IMR-90 (cell line): ENCODE measurements around the gene COL6A3. TPM values are rescaled to one million over a fixed set of nuclear protein-coding genes. Genes with fewer than 3 reads are reported as not detected.

Experiments used
- ATAC-seq: fragments of 200-7000 bp; cut with Tn5 transposase; 2 replicates; pipeline ENCODE4 v1.9.1; 2020; ENCODE audit warnings: low read depth, mild to moderate bottlenecking, moderate library complexity
- BruUV-seq: library from RNA; stranded (reverse); fragments of 400-500 nt; replicated peaks from 2 replicates; lab custom pipeline; 2021; lab: Mats Ljungman, UMichigan
- CTCF ChIA-PET: fragments of 300-600 bp; formaldehyde crosslinking; extraction: SDS; loops from one replicate; lab custom pipeline; 2021; ENCODE audit warnings: antibody characterized with exemption; lab: Yijun Ruan, JAX
- POLR2A ChIA-PET: fragments of 300-600 bp; sonication (Branson Sonifier 250); formaldehyde crosslinking; loops from one replicate; lab custom pipeline; 2022; ENCODE audit warnings: antibody characterized with exemption; ENCODE audit not compliant: unreplicated experiment; lab: Charles Lee
- DNase-seq: peaks from one replicate; pipeline ENCODE4 v3.0.0; 2013
- H2AFZ ChIP-seq: replicated peaks from 2 replicates; pipeline ENCODE3; 2013; ENCODE audit warnings: low read length, mild to moderate bottlenecking; ENCODE audit not compliant: poor library complexity
- H2AK5ac ChIP-seq: 2 replicates; pipeline ENCODE4 v1.6.1; 2013; ENCODE audit warnings: low read depth, low read length, inconsistent platforms
- H2AK9ac ChIP-seq: replicated peaks from 2 replicates; pipeline ENCODE3; 2013; ENCODE audit warnings: mild to moderate bottlenecking, low read depth, low read length, moderate library complexity; ENCODE audit not compliant: poor library complexity
- H2BK120ac ChIP-seq: 2 replicates; pipeline ENCODE4 v1.6.1; 2013; ENCODE audit warnings: low read depth, low read length, inconsistent platforms
- H2BK15ac ChIP-seq: 3 replicates; pipeline ENCODE4 v1.6.1; 2013; ENCODE audit warnings: low read depth, low read length, inconsistent platforms
- H2BK20ac ChIP-seq: 2 replicates; pipeline ENCODE4 v1.6.1; 2013; ENCODE audit warnings: low read depth, mild to moderate bottlenecking, inconsistent platforms, low read length, moderate library complexity
- H2BK5ac ChIP-seq: 2 replicates; pipeline ENCODE4 v1.6.1; 2013; ENCODE audit warnings: mild to moderate bottlenecking, low read depth, low read length, inconsistent platforms; ENCODE audit not compliant: poor library complexity, severe bottlenecking
- H3K14ac ChIP-seq: replicated peaks from 2 replicates; pipeline ENCODE4 v1.6.1; 2013; ENCODE audit warnings: low read depth, low read length, inconsistent platforms
- H3K18ac ChIP-seq: 2 replicates; pipeline ENCODE4 v1.6.1; 2013; ENCODE audit warnings: low read depth, low read length, control low read depth
- H3K23ac ChIP-seq: 2 replicates; pipeline ENCODE4 v1.6.1; 2013; ENCODE audit warnings: low read depth, low read length, inconsistent platforms
- H3K27ac ChIP-seq: 2 replicates; pipeline ENCODE4 v1.5.1; 2013; ENCODE audit warnings: mild to moderate bottlenecking, control low read depth, low read length; ENCODE audit not compliant: insufficient read depth
- H3K27me3 ChIP-seq: 2 replicates; pipeline ENCODE4 v1.6.1; 2013; ENCODE audit warnings: low read length; ENCODE audit not compliant: control insufficient read depth, insufficient read depth
- H3K36me3 ChIP-seq: 2 replicates; pipeline ENCODE4 v1.6.1; 2013; ENCODE audit warnings: low read length, mixed read lengths; ENCODE audit not compliant: control insufficient read depth, insufficient read depth
- H3K4ac ChIP-seq: 2 replicates; pipeline ENCODE4 v1.6.1; 2013; ENCODE audit warnings: low read depth, low read length, inconsistent platforms
- H3K4me1 ChIP-seq: 2 replicates; pipeline ENCODE4 v1.6.1; 2013; ENCODE audit warnings: low read length, mixed read lengths; ENCODE audit not compliant: control insufficient read depth, insufficient read depth
- H3K4me2 ChIP-seq: 2 replicates; pipeline ENCODE4 v1.6.1; 2013; ENCODE audit warnings: low read depth, mild to moderate bottlenecking, control low read depth, low read length, moderate library complexity
- H3K4me3 ChIP-seq: 2 replicates; pipeline ENCODE4 v1.5.1; 2013; ENCODE audit warnings: low read depth, mild to moderate bottlenecking, control low read depth, low read length, moderate library complexity; ENCODE audit not compliant: insufficient read depth
- H3K56ac ChIP-seq: 2 replicates; pipeline ENCODE4 v1.6.1; 2013; ENCODE audit warnings: low read length, inconsistent platforms; ENCODE audit not compliant: insufficient read depth; ENCODE audit errors: extremely low read depth
- H3K79me1 ChIP-seq, 2 experiments: 2 replicates each; pipeline ENCODE4 v1.6.1; 2013; ENCODE audit warnings: low read length in 2 of 2, inconsistent platforms in 1 of 2, low read depth in 1 of 2
- H3K9ac ChIP-seq: 2 replicates; pipeline ENCODE4 v1.6.1; 2013; ENCODE audit warnings: low read depth, low read length, control low read depth
- H3K9me1 ChIP-seq: 2 replicates; pipeline ENCODE4 v1.6.1; 2013; ENCODE audit warnings: low read length, inconsistent platforms; ENCODE audit not compliant: insufficient read depth
- H3K9me3 ChIP-seq: 2 replicates; pipeline ENCODE4 v1.6.1; 2013; ENCODE audit warnings: low read length; ENCODE audit not compliant: control insufficient read depth, insufficient read depth
- H4K20me1 ChIP-seq: 2 replicates; pipeline ENCODE4 v1.6.1; 2013; ENCODE audit warnings: low read length, inconsistent platforms; ENCODE audit not compliant: insufficient read depth
- H4K5ac ChIP-seq: 2 replicates; pipeline ENCODE4 v1.6.1; 2013; ENCODE audit warnings: mild to moderate bottlenecking, low read depth, low read length, control low read depth
- H4K8ac ChIP-seq, 2 experiments: 2 replicates each; pipeline ENCODE4 v1.6.1; 2013; ENCODE audit warnings: low read depth in 2 of 2, low read length in 2 of 2, control low read depth in 1 of 2, inconsistent platforms in 1 of 2
- H4K91ac ChIP-seq: 2 replicates; pipeline ENCODE4 v1.6.1; 2013; ENCODE audit warnings: low read depth, low read length, inconsistent platforms; ENCODE audit not compliant: insufficient read depth
- BHLHE40 ChIP-seq: fragments of 150-350 bp; IDR thresholded peaks from 2 replicates; pipeline ENCODE4 v1.6.1; 2016; ENCODE audit warnings: mild to moderate bottlenecking, low read depth, low read length
- CEBPB ChIP-seq: IDR thresholded peaks from 2 replicates; pipeline ENCODE4 v1.6.1; 2012; ENCODE audit warnings: low read depth, low read length, improper control_type of control experiment
- MAFK ChIP-seq: IDR thresholded peaks from 2 replicates; pipeline ENCODE4 v1.6.1; 2012; ENCODE audit warnings: low read depth, low read length, improper control_type of control experiment
- MAZ ChIP-seq: IDR thresholded peaks from 2 replicates; pipeline ENCODE4 v1.6.1; 2012; ENCODE audit warnings: low read depth, mild to moderate bottlenecking, low read length, improper control_type of control experiment, moderate library complexity, borderline replicate concordance
- MXI1 ChIP-seq: IDR thresholded peaks from 2 replicates; pipeline ENCODE4 v1.6.1; 2012; ENCODE audit warnings: low read depth, mild to moderate bottlenecking, low read length, moderate library complexity, borderline replicate concordance
- NFE2L2 ChIP-seq: fragments of 150-350 bp; IDR thresholded peaks from 2 replicates; pipeline ENCODE4 v1.6.1; 2016; ENCODE audit warnings: low read depth, mild to moderate bottlenecking, low read length
- POLR2A ChIP-seq: IDR thresholded peaks from 2 replicates; pipeline ENCODE4 v1.6.1; 2012; ENCODE audit warnings: mild to moderate bottlenecking, low read depth, low read length
- RCOR1 ChIP-seq: IDR thresholded peaks from 2 replicates; pipeline ENCODE4 v1.6.1; 2012; ENCODE audit warnings: mild to moderate bottlenecking, low read length, improper control_type of control experiment; ENCODE audit not compliant: insufficient replicate concordance
- RFX5 ChIP-seq: IDR thresholded peaks from 2 replicates; pipeline ENCODE4 v1.8.0; 2012; ENCODE audit warnings: low read depth, mild to moderate bottlenecking, low read length, moderate library complexity
- SMC3 ChIP-seq: fragments of 150-350 bp; IDR thresholded peaks from 2 replicates; pipeline ENCODE4 v1.6.1; 2016; ENCODE audit warnings: low read depth, mild to moderate bottlenecking, antibody characterized with exemption, low read length, moderate library complexity
- WGBS, 2 experiments: methylation state at CpG; one replicate each; pipeline versions ENCODE4 v1.1.5 to v1.1.7; 2013; ENCODE audit warnings: missing lambda C conversion rate in 2 of 2; ENCODE audit not compliant: insufficient read length in 1 of 2; ENCODE audit errors: extremely low coverage in 2 of 2; 5-methylcytosine and 5-hydroxymethylcytosine counted together
- dilution Hi-C: fragments of 300-500 bp; cut with HindIII; formaldehyde crosslinking; loops from one replicate; pipeline ENCODE4 v1.14.3; 2018; ENCODE audit warnings: low sequenced_read_pairs; ENCODE audit not compliant: unreplicated experiment
- in situ Hi-C: fragments of 300-500 bp; cut with MboI; formaldehyde crosslinking; loops from 3 replicates; pipeline ENCODE4 v1.14.3; 2019; ENCODE audit warnings: low sequenced_read_pairs, inconsistent platforms, mixed read lengths
- intact Hi-C: fragments of 100-400 bp; cut with micrococcal nuclease; formaldehyde crosslinking; loops from 2 replicates; pipeline ENCODE4 v1.10.0; 2022
- polyA plus RNA-seq, 3 experiments: library from polyadenylated mRNA; depleted of rRNA; stranded (reverse); fragments of >200 nt; gene quantifications; 2 replicates each; pipeline ENCODE4 v1.2.3, GENCODE V29; 2012; ENCODE audit warnings: low replicate concordance in 1 of 3
- total RNA-seq: library from RNA; depleted of rRNA; stranded (reverse); fragments of >200 nt; gene quantifications from 2 replicates; pipeline ENCODE4 v1.2.3, GENCODE V29; 2012
- TF ChIP-seq, protein P1 (sequence below): conservative IDR thresholded peaks from 2 replicates; pipeline ENCODE4 v1.5.1; 2012; ENCODE audit warnings: mild to moderate bottlenecking, low read depth, low read length, improper control_type of control experiment
- TF ChIP-seq, protein P2 (sequence below): fragments of 150-350 bp; IDR thresholded peaks from 2 replicates; pipeline ENCODE4 v1.6.1; 2017; ENCODE audit warnings: mild to moderate bottlenecking, antibody characterized with exemption, low read length, low read depth
- TF ChIP-seq, protein P3 (sequence below): fragments of 150-350 bp; IDR thresholded peaks from 2 replicates; pipeline ENCODE4 v1.6.1; 2016; ENCODE audit warnings: low read depth, mild to moderate bottlenecking, low read length, moderate library complexity, borderline replicate concordance

Gene COL6A3
- total and polyA plus RNA-seq, 2 of the 4 experiments (the other 2 are of a cell fraction), result 964 to 1,855 TPM

DNA sequence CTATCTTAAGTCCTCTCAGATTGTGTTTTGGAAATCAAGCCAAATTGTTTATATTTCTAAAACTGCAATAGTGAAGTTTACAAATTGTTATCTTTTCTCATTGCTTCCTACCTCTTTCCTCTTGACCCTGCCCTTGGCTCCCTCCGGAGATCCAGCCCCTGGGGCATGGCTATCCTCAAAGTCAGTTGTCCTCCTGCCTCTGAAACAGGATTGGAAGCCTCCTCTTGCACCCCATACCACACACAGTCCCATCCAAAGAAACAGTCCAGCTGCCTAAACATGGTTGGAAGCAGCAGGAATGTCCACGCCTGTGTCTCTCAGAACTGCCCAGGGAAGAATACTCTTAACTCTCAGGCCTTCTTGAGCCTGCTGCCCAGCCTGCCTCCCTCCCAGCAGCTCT, 30.1 kb upstream of the COL6A3 start:
- H3K4ac ChIP-seq, result peak overlapping the region; percentile 25; the same call in 1 of the 2 replicates
- no peak overlapping the region; the same call in 1 of the 2 replicates for H3K18ac ChIP-seq
- H2AK9ac ChIP-seq, result no peak overlapping the region
- peak overlapping the region in 1 of 2 experiments; percentile 47; a peak in 1 of 4 replicates for H4K8ac ChIP-seq
- 0 out of 4 replicates have a peak, but pooled peaks cover 0 to 6% of the 10 kb centered on the region in 2 experiments for H3K79me1 ChIP-seq
- peaks cover 15% of the 10 kb centered on the region for H3K4me1 ChIP-seq
- no peak overlapping the region for H3K4me3 ChIP-seq
- in situ Hi-C loops (no loop called here), dilution Hi-C loops (no loop called here), intact Hi-C loops (no loop called here)
- POLR2A ChIA-PET, result no interaction called here
- peak; percentile 25; the same call in 1 of the 2 replicates for ATAC-seq
- H3K9ac ChIP-seq, result no peak overlapping the region
- TF ChIP-seq SMC3 (no peak), BHLHE40 (no peak), NFE2L2 (no peak), RFX5 (no peak), CEBPB (no peak), POLR2A (no peak), RCOR1 (no peak), MXI1 (no peak), MAFK (no peak), MAZ (no peak)
- TF ChIP-seq, protein P1, sequence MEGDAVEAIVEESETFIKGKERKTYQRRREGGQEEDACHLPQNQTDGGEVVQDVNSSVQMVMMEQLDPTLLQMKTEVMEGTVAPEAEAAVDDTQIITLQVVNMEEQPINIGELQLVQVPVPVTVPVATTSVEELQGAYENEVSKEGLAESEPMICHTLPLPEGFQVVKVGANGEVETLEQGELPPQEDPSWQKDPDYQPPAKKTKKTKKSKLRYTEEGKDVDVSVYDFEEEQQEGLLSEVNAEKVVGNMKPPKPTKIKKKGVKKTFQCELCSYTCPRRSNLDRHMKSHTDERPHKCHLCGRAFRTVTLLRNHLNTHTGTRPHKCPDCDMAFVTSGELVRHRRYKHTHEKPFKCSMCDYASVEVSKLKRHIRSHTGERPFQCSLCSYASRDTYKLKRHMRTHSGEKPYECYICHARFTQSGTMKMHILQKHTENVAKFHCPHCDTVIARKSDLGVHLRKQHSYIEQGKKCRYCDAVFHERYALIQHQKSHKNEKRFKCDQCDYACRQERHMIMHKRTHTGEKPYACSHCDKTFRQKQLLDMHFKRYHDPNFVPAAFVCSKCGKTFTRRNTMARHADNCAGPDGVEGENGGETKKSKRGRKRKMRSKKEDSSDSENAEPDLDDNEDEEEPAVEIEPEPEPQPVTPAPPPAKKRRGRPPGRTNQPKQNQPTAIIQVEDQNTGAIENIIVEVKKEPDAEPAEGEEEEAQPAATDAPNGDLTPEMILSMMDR, result no peak
- TF ChIP-seq, protein P2, sequence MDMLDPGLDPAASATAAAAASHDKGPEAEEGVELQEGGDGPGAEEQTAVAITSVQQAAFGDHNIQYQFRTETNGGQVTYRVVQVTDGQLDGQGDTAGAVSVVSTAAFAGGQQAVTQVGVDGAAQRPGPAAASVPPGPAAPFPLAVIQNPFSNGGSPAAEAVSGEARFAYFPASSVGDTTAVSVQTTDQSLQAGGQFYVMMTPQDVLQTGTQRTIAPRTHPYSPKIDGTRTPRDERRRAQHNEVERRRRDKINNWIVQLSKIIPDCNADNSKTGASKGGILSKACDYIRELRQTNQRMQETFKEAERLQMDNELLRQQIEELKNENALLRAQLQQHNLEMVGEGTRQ, result no peak
- TF ChIP-seq, protein P3, sequence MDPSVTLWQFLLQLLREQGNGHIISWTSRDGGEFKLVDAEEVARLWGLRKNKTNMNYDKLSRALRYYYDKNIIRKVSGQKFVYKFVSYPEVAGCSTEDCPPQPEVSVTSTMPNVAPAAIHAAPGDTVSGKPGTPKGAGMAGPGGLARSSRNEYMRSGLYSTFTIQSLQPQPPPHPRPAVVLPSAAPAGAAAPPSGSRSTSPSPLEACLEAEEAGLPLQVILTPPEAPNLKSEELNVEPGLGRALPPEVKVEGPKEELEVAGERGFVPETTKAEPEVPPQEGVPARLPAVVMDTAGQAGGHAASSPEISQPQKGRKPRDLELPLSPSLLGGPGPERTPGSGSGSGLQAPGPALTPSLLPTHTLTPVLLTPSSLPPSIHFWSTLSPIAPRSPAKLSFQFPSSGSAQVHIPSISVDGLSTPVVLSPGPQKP, result no peak
- CTCF ChIA-PET, result interaction anchor here (0.5 to 0.9 kb wide), 2 partner anchors 11 to 17 kb away, joined by 3 read pairs; no protein-coding TSS in a partner anchor
- no peaks in the 10 kb centered on the region for H3K36me3 ChIP-seq
- H3K9me3 ChIP-seq, result no peaks in the 10 kb centered on the region
- H2BK15ac ChIP-seq, result no peak overlapping the region
- no peak overlapping the region for H3K27ac ChIP-seq
- WGBS, 2 experiments, result 71% methylated on average over 2 of the region's 2 CpGs; no CpG with 5 or more reads in 1 of the 2 experiments
- H3K56ac ChIP-seq, result no peak overlapping the region
- H3K27me3 ChIP-seq, result no peaks in the 10 kb centered on the region
- H2BK120ac ChIP-seq, result no peak overlapping the region
- BruUV-seq, result no TSS peak
- DNase-seq, result no peak
- H2BK20ac ChIP-seq, result no peak overlapping the region; the same call in 1 of the 2 replicates
- peaks cover 12% of the 10 kb centered on the region for H3K9me1 ChIP-seq
- peak overlapping the region; percentile 75; the same call in 1 of the 2 replicates for H3K14ac ChIP-seq
- no peak overlapping the region for H2BK5ac ChIP-seq
- no peaks in the 10 kb centered on the region for H4K20me1 ChIP-seq
- no peak overlapping the region for H4K5ac ChIP-seq
- no peak overlapping the region for H3K4me2 ChIP-seq
- peak overlapping the region; percentile 70; the same call in 1 of the 2 replicates for H2AK5ac ChIP-seq
- H3K23ac ChIP-seq, result no peak overlapping the region; the same call in 1 of the 2 replicates
- peak overlapping the region; percentile 54 for H2AFZ ChIP-seq
- H4K91ac ChIP-seq, result no peak overlapping the region
